Measurements from ENCODE around the gene AQR. TPM values are rescaled to one million over a fixed set of nuclear protein-coding genes. Genes with fewer than 3 reads are reported as not detected.

AQR gene
- total and polyA plus RNA-seq, 2 of the 8 experiments (the other 6 are each of a cell fraction or from before 2014, with no cell fraction given), result 34.5 to 57.6 TPM

GRCh38 chr15:34886134-34886533 is 83.4 kb downstream of the AQR start:
- Histone ChIP-seq H4K5ac (ENCODE audit: insufficient read length, low read depth, low read length) (no peak overlapping the region), H3K4me1 (replicated peaks in 1 of 4; ENCODE audit: control insufficient read depth in 3 of 4, insufficient read depth in 4 of 4, low read length in 3 of 4) (no peaks in the 10 kb centered on the region), H3K56ac (replicated peaks; ENCODE audit: insufficient read length, low read depth, low read length) (no peak overlapping the region), H3K18ac (ENCODE audit: extremely low read depth, low read length) (no peak overlapping the region), H2BK15ac (ENCODE audit: low read length) (no peak overlapping the region), H3K23ac (ENCODE audit: insufficient read length) (no peak overlapping the region), H2BK120ac (replicated peaks; ENCODE audit: low read depth, low read length) (no peak overlapping the region), H2BK5ac (ENCODE audit: low read depth, low read length) (no peak overlapping the region), H3K36me3 (ENCODE audit: control insufficient read depth in 2 of 4, insufficient read depth in 4 of 4, low read length in 3 of 4) (peaks cover 0 to 41% (median 19%) of the 10 kb centered on the region in 4 experiments; a peak in 6 of 8 replicates), H3K9ac (replicated peaks in 1 of 4; ENCODE audit: extremely low read depth in 1 of 4, low read depth in 3 of 4, low read length in 3 of 4) (no peak overlapping the region), H3K9me3 (ENCODE audit: insufficient read depth in 2 of 2, low read depth in 1 of 2, low read length in 1 of 2) (no peaks in the 10 kb centered on the region), H3K14ac (ENCODE audit: insufficient read length) (no peak overlapping the region), H3K79me2 (ENCODE audit: control insufficient read depth in 1 of 2, insufficient read depth in 2 of 2, low read length in 2 of 2) (no peaks in the 10 kb centered on the region), H2AFZ (ENCODE audit: low read length) (no peak overlapping the region), H4K8ac (ENCODE audit: extremely low read depth, insufficient read depth, low read length) (no peak overlapping the region), H3K4me3 (ENCODE audit: extremely low read depth in 1 of 4, insufficient read depth in 2 of 4, low read depth in 3 of 4, low read length in 4 of 4) (no peak overlapping the region), H3K23me2 (ENCODE audit: low read depth, low read length) (no peaks in the 10 kb centered on the region), H4K20me1 (replicated peaks in 1 of 2; ENCODE audit: control insufficient read depth in 1 of 2, insufficient read depth in 2 of 2, low read length in 2 of 2) (no peaks in the 10 kb centered on the region), H3K27ac (ENCODE audit: low read depth, low read length) (no peak overlapping the region), H2AK5ac (ENCODE audit: low read depth, low read length) (no peak overlapping the region), H3K4me2 (ENCODE audit: insufficient read depth in 1 of 2, low read depth in 2 of 2, low read length in 2 of 2) (no peak overlapping the region), H2BK20ac (ENCODE audit: low read length) (no peak overlapping the region), H4K91ac (replicated peaks; ENCODE audit: insufficient read length, low read length) (no peak overlapping the region), H2BK12ac (ENCODE audit: low read depth, low read length) (no peak overlapping the region), H3K4ac (replicated peaks; ENCODE audit: insufficient read length, low read depth, low read length) (no peak overlapping the region), H3K79me1 (ENCODE audit: low read depth, low read length) (no peaks in the 10 kb centered on the region), H3K27me3 (replicated peaks in 1 of 4; ENCODE audit: control insufficient read depth in 3 of 4, extremely low read depth in 1 of 4, insufficient read depth in 3 of 4, low read length in 3 of 4) (no peaks in the 10 kb centered on the region)
- ChIA-PET POLR2A (ENCODE audit: partially characterized antibody) (interaction anchor here (1.0 kb wide), 1 partner anchor 12 kb away, joined by 4 read pairs; no protein-coding TSS in a partner anchor), CTCF (ENCODE audit: partially characterized antibody) (interaction anchor here (0.9 to 1.3 kb wide), 4 partner anchors 32 to 178 kb away, joined by 3 read pairs; no protein-coding TSS in a partner anchor)
- DNase-seq (ENCODE audit: low read depth in 1 of 2, low spot score in 2 of 2), result no peak
- TF ChIP-seq RNF2 (IDR thresholded peaks at IDR 0.05; ENCODE audit: borderline replicate concordance, low read depth, low read length, missing control alignments, poor library complexity, severe bottlenecking), result no peak
- TF ChIP-seq MAX (IDR thresholded peaks at IDR 0.05), result no peak
- FAIRE-seq, result peak; percentile 19
